GM12873 (cell line): ENCODE results near the gene TPSB2.

ENCODE experiments used
- CTCF ChIP-seq: IDR thresholded peaks from 2 replicates; pipeline ENCODE4 v1.5.1; 2012; ENCODE audit warnings: low read depth, mild to moderate bottlenecking, moderate library complexity, low read length, control low read depth; ENCODE audit not compliant: insufficient read depth; ENCODE audit errors: missing control alignments

Gene TPSB2

GRCh38 chr16:1221628-1222552, 8.1 kb downstream of the TPSB2 start:
- TF ChIP-seq CTCF, result no peak

- no peak for TF ChIP-seq CTCF
These were observed 8.9 kb downstream of the TPSB2 start for GRCh38 chr16:1220841-1221627.

- TF ChIP-seq CTCF, result no peak
These were observed 9.8 kb downstream of the TPSB2 start for GRCh38 chr16:1220098-1220728.

- no peak for TF ChIP-seq CTCF
These were observed 10.9 kb downstream of the TPSB2 start for GRCh38 chr16:1218930-1219611.

GRCh38 chr16:1218061-1218929, 11.7 kb downstream of the TPSB2 start:
- no peak for TF ChIP-seq CTCF

- no peak for TF ChIP-seq CTCF
These were observed 12.5 kb downstream of the TPSB2 start for GRCh38 chr16:1217526-1217925.
